Measurements from ENCODE around the gene PLEKHA6. TPM values are rescaled to one million over a fixed set of nuclear protein-coding genes. Genes with fewer than 3 reads are reported as not detected.
"Not testable (repeated sequence)": the region's sequence is repeated elsewhere in the genome, so short reads cannot be mapped to it uniquely, and the experiment has no call there.

Gene PLEKHA6
- total and polyA plus RNA-seq, 2 of the 4 experiments (the other 2 are of a cell fraction): 8.2 to 19.9 TPM

- H3K9me3 ChIP-seq (ENCODE audit: control insufficient read depth, insufficient read depth, low read length); H2AFZ ChIP-seq (replicated peaks; ENCODE audit: low read length, poor library complexity); H3K36me3 ChIP-seq (ENCODE audit: control insufficient read depth, insufficient read depth, low read length); H2BK20ac ChIP-seq (ENCODE audit: low read depth, low read length); H3K4ac ChIP-seq (ENCODE audit: low read depth, low read length); H3K27me3 ChIP-seq (ENCODE audit: control insufficient read depth, insufficient read depth, low read length); H4K5ac ChIP-seq (ENCODE audit: low read depth, low read length); H3K14ac ChIP-seq (replicated peaks; ENCODE audit: low read depth, low read length); ATAC-seq (ENCODE audit: low read depth); POLR2A ChIA-PET (ENCODE audit: unreplicated experiment); H2AK9ac ChIP-seq (replicated peaks; ENCODE audit: low read depth, low read length, poor library complexity); H3K79me1 ChIP-seq (ENCODE audit: low read depth in 1 of 2, low read length in 2 of 2); CTCF ChIA-PET; H2AK5ac ChIP-seq (ENCODE audit: low read depth, low read length); H3K56ac ChIP-seq (ENCODE audit: extremely low read depth, insufficient read depth, low read length); H2BK15ac ChIP-seq (ENCODE audit: low read depth, low read length); H3K4me2 ChIP-seq (ENCODE audit: low read depth, low read length); H3K23ac ChIP-seq (ENCODE audit: low read depth, low read length); BruUV-seq (replicated peaks); DNase-seq; H4K91ac ChIP-seq (ENCODE audit: insufficient read depth, low read depth, low read length); H4K20me1 ChIP-seq (ENCODE audit: insufficient read depth, low read length); H3K27ac ChIP-seq (ENCODE audit: insufficient read depth, low read length); in situ Hi-C loops (cut with MboI; ENCODE audit: low sequenced_read_pairs); H3K9me1 ChIP-seq (ENCODE audit: insufficient read depth, low read length); H3K4me3 ChIP-seq (ENCODE audit: insufficient read depth, low read depth, low read length); H2BK120ac ChIP-seq (ENCODE audit: low read depth, low read length); intact Hi-C loops (cut with micrococcal nuclease); H2BK5ac ChIP-seq (ENCODE audit: low read depth, low read length, poor library complexity, severe bottlenecking); H3K4me1 ChIP-seq (ENCODE audit: control insufficient read depth, insufficient read depth, low read length); H3K9ac ChIP-seq (ENCODE audit: low read depth, low read length); H3K18ac ChIP-seq (ENCODE audit: low read depth, low read length); dilution Hi-C loops (cut with HindIII; ENCODE audit: low sequenced_read_pairs, unreplicated experiment); H4K8ac ChIP-seq (ENCODE audit: low read depth in 2 of 2, low read length in 2 of 2): not testable (repeated sequence)
- WGBS, 2 experiments (ENCODE audit: extremely low coverage in 2 of 2, insufficient read length in 1 of 2): 100% methylated on average over 1 of the region's 2 CpGs; no CpG with 5 or more reads in 1 of the 2 experiments
These were observed 121.2 kb downstream of the PLEKHA6 start for GRCh38 chr1:204238520-204238919.

- H2BK20ac ChIP-seq (ENCODE audit: low read depth, low read length); H3K27ac ChIP-seq (ENCODE audit: insufficient read depth, low read length); H3K56ac ChIP-seq (ENCODE audit: extremely low read depth, insufficient read depth, low read length); H4K91ac ChIP-seq (ENCODE audit: insufficient read depth, low read depth, low read length); H4K5ac ChIP-seq (ENCODE audit: low read depth, low read length); H3K9me1 ChIP-seq (ENCODE audit: insufficient read depth, low read length); H3K27me3 ChIP-seq (ENCODE audit: control insufficient read depth, insufficient read depth, low read length); H3K9ac ChIP-seq (ENCODE audit: low read depth, low read length); H2BK15ac ChIP-seq (ENCODE audit: low read depth, low read length); H2BK5ac ChIP-seq (ENCODE audit: low read depth, low read length, poor library complexity, severe bottlenecking); H2AK5ac ChIP-seq (ENCODE audit: low read depth, low read length); H4K20me1 ChIP-seq (ENCODE audit: insufficient read depth, low read length); H3K14ac ChIP-seq (replicated peaks; ENCODE audit: low read depth, low read length); dilution Hi-C loops (cut with HindIII; ENCODE audit: low sequenced_read_pairs, unreplicated experiment); H3K4me2 ChIP-seq (ENCODE audit: low read depth, low read length); H3K18ac ChIP-seq (ENCODE audit: low read depth, low read length); H3K4me1 ChIP-seq (ENCODE audit: control insufficient read depth, insufficient read depth, low read length); H2AFZ ChIP-seq (replicated peaks; ENCODE audit: low read length, poor library complexity); POLR2A ChIA-PET (ENCODE audit: unreplicated experiment); H2BK120ac ChIP-seq (ENCODE audit: low read depth, low read length); H3K36me3 ChIP-seq (ENCODE audit: control insufficient read depth, insufficient read depth, low read length); ATAC-seq (ENCODE audit: low read depth); DNase-seq; H2AK9ac ChIP-seq (replicated peaks; ENCODE audit: low read depth, low read length, poor library complexity); in situ Hi-C loops (cut with MboI; ENCODE audit: low sequenced_read_pairs); intact Hi-C loops (cut with micrococcal nuclease); H4K8ac ChIP-seq (ENCODE audit: low read depth in 2 of 2, low read length in 2 of 2); H3K79me1 ChIP-seq (ENCODE audit: low read depth in 1 of 2, low read length in 2 of 2); H3K23ac ChIP-seq (ENCODE audit: low read depth, low read length); BruUV-seq (replicated peaks); H3K9me3 ChIP-seq (ENCODE audit: control insufficient read depth, insufficient read depth, low read length); H3K4ac ChIP-seq (ENCODE audit: low read depth, low read length); H3K4me3 ChIP-seq (ENCODE audit: insufficient read depth, low read depth, low read length): not testable (repeated sequence)
- CTCF ChIA-PET: interaction anchor here (0.6 kb wide), 1 partner anchor 176 kb away, joined by 3 read pairs; no protein-coding TSS in a partner anchor
- no CpG with 5 or more reads among the region's 1 CpG for WGBS, 2 experiments (ENCODE audit: extremely low coverage in 2 of 2, insufficient read length in 1 of 2)
These were observed 122.2 kb downstream of the PLEKHA6 start for GRCh38 chr1:204237515-204237914.

Data from IMR-90 (cell line).